GM19467 (cell line): ENCODE results near the gene USP17L30.
"Not testable (repeated sequence)": the region's sequence is repeated elsewhere in the genome, so short reads cannot be mapped to it uniquely, and the experiment has no call there.

Experiments
- ATAC-seq: cut with Tn5 transposase; IDR thresholded peaks from one replicate; pipeline ENCODE4 v1.9.1; 2021; ENCODE audit warnings: mild to moderate bottlenecking, moderate library complexity; ENCODE audit not compliant: unreplicated experiment

USP17L30 gene, protein sequence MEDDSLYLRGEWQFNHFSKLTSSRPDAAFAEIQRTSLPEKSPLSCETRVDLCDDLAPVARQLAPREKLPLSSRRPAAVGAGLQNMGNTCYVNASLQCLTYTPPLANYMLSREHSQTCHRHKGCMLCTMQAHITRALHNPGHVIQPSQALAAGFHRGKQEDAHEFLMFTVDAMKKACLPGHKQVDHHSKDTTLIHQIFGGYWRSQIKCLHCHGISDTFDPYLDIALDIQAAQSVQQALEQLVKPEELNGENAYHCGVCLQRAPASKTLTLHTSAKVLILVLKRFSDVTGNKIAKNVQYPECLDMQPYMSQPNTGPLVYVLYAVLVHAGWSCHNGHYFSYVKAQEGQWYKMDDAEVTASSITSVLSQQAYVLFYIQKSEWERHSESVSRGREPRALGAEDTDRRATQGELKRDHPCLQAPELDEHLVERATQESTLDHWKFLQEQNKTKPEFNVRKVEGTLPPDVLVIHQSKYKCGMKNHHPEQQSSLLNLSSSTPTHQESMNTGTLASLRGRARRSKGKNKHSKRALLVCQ

DNA sequence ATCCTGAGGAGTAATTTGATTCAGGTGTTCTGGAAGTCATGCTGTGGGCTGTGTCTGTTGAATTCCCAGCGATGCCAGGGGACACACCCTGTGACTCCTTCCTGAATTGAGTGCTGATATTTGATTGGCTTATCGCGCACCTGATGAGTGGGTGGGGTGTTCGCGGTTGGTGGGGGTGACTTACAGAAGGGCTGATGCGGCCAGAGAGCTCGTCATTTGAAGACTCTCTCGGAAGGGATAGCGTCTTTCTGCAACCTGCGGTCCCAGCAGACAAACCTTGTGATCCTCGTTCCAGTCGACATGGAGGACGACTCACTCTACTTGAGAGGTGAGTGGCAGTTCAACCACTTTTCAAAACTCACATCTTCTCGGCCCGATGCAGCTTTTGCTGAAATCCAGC lies at the start of gene USP17L30:
TSS of gene USP17L30 (plus strand) at position 301 of the 400 bp plus-strand sequence. CDS start at position 301, 0 bp downstream.
- ATAC-seq = not testable (repeated sequence)

DNA sequence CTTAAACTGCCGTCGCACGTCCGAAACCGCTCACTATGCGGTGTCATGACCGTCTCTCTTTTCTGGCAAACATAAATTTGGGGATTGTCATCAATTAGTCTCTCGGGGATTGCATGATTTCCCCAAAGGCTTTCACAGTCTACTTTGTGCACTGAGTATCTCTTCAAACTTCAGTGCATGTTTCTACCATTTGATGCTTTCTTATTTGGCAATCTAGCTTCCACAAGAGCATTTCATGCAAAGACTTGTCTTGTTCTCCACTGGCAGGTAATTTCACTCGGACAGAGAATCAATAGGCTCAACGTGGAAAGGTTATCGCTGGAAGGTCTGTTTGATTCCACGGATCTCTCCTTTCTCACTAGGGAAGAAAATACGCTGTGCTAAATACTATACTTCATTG lies 38.7 kb upstream of the USP17L30 start:
- not testable (repeated sequence) for ATAC-seq

DNA sequence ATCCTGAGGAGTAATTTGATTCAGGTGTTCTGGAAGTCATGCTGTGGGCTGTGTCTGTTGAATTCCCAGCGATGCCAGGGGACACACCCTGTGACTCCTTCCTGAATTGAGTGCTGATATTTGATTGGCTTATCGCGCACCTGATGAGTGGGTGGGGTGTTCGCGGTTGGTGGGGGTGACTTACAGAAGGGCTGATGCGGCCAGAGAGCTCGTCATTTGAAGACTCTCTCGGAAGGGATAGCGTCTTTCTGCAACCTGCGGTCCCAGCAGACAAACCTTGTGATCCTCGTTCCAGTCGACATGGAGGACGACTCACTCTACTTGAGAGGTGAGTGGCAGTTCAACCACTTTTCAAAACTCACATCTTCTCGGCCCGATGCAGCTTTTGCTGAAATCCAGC lies 38.1 kb upstream of the USP17L30 start, which contains the start of gene USP17L24:
TSS of gene USP17L24 (plus strand) at position 301 of the 400 bp plus-strand sequence. CDS start at position 301, 0 bp downstream.
- ATAC-seq = not testable (repeated sequence)

DNA sequence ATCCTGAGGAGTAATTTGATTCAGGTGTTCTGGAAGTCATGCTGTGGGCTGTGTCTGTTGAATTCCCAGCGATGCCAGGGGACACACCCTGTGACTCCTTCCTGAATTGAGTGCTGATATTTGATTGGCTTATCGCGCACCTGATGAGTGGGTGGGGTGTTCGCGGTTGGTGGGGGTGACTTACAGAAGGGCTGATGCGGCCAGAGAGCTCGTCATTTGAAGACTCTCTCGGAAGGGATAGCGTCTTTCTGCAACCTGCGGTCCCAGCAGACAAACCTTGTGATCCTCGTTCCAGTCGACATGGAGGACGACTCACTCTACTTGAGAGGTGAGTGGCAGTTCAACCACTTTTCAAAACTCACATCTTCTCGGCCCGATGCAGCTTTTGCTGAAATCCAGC lies 33.3 kb upstream of the USP17L30 start, which contains the start of gene USP17L25:
TSS of gene USP17L25 (plus strand) at position 301 of the 400 bp plus-strand sequence. CDS start at position 301, 0 bp downstream.
- ATAC-seq = not testable (repeated sequence)

DNA sequence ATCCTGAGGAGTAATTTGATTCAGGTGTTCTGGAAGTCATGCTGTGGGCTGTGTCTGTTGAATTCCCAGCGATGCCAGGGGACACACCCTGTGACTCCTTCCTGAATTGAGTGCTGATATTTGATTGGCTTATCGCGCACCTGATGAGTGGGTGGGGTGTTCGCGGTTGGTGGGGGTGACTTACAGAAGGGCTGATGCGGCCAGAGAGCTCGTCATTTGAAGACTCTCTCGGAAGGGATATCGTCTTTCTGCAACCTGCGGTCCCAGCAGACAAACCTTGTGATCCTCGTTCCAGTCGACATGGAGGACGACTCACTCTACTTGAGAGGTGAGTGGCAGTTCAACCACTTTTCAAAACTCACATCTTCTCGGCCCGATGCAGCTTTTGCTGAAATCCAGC lies 28.6 kb upstream of the USP17L30 start, which contains the start of gene USP17L26:
TSS of gene USP17L26 (plus strand) at position 301 of the 400 bp plus-strand sequence. CDS start at position 301, 0 bp downstream.
- not testable (repeated sequence) for ATAC-seq

DNA sequence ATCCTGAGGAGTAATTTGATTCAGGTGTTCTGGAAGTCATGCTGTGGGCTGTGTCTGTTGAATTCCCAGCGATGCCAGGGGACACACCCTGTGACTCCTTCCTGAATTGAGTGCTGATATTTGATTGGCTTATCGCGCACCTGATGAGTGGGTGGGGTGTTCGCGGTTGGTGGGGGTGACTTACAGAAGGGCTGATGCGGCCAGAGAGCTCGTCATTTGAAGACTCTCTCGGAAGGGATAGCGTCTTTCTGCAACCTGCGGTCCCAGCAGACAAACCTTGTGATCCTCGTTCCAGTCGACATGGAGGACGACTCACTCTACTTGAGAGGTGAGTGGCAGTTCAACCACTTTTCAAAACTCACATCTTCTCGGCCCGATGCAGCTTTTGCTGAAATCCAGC lies 23.8 kb upstream of the USP17L30 start, which contains the start of gene USP17L5:
TSS of gene USP17L5 (plus strand) at position 301 of the 400 bp plus-strand sequence. CDS start at position 301, 0 bp downstream.
- not testable (repeated sequence) for ATAC-seq

DNA sequence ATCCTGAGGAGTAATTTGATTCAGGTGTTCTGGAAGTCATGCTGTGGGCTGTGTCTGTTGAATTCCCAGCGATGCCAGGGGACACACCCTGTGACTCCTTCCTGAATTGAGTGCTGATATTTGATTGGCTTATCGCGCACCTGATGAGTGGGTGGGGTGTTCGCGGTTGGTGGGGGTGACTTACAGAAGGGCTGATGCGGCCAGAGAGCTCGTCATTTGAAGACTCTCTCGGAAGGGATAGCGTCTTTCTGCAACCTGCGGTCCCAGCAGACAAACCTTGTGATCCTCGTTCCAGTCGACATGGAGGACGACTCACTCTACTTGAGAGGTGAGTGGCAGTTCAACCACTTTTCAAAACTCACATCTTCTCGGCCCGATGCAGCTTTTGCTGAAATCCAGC lies 19.1 kb upstream of the USP17L30 start, which contains the start of gene USP17L27:
TSS of gene USP17L27 (plus strand) at position 301 of the 400 bp plus-strand sequence. CDS start at position 301, 0 bp downstream.
- ATAC-seq = not testable (repeated sequence)

DNA sequence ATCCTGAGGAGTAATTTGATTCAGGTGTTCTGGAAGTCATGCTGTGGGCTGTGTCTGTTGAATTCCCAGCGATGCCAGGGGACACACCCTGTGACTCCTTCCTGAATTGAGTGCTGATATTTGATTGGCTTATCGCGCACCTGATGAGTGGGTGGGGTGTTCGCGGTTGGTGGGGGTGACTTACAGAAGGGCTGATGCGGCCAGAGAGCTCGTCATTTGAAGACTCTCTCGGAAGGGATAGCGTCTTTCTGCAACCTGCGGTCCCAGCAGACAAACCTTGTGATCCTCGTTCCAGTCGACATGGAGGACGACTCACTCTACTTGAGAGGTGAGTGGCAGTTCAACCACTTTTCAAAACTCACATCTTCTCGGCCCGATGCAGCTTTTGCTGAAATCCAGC lies 14.3 kb upstream of the USP17L30 start, which contains the start of gene USP17L28:
TSS of gene USP17L28 (plus strand) at position 301 of the 400 bp plus-strand sequence. CDS start at position 301, 0 bp downstream.
- not testable (repeated sequence) for ATAC-seq

DNA sequence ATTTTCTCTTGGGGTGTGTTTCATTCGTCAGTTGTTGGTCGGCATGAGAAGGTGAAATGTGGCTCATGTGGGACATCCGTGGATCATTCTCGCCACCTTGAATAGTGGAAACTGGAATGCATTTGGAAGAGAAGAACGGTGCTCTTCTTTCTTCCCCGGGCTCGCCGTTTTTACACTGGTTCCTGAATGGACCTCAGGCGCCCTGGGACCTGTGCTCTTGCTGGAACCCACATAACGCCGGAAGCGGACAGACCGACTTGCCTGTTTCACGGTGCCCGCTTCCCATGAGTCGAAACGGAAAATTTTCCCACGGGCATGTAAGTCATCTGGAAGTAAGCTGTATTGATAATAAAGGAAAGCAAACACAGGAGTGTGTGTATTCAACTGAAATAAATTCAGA lies 12.1 kb upstream of the USP17L30 start:
- not testable (repeated sequence) for ATAC-seq

DNA sequence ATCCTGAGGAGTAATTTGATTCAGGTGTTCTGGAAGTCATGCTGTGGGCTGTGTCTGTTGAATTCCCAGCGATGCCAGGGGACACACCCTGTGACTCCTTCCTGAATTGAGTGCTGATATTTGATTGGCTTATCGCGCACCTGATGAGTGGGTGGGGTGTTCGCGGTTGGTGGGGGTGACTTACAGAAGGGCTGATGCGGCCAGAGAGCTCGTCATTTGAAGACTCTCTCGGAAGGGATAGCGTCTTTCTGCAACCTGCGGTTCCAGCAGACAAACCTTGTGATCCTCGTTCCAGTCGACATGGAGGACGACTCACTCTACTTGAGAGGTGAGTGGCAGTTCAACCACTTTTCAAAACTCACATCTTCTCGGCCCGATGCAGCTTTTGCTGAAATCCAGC lies 9.6 kb upstream of the USP17L30 start, which contains the start of gene USP17L29:
TSS of gene USP17L29 (plus strand) at position 301 of the 400 bp plus-strand sequence. CDS start at position 301, 0 bp downstream.
- ATAC-seq = not testable (repeated sequence)

DNA sequence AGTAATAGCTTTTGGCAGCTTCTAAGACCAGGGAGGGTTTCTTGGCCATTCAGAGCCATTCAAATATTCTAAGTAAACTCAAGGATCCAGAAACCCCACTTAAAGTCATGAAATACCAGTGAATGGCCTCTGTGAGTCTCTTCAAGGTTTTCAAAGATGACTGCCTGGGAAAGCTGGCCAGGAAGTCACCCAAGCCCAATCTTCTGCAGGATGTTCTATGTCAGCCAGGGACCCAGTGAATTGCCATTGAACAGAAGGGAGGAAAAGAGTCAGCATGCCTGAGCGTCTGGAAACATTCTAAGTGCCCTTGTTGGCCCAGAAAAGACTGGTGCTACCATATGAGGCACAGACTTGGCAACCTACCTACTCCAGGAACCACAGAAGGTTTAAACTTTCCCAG lies 17.0 kb downstream of the USP17L30 start:
- not testable (repeated sequence) for ATAC-seq

DNA sequence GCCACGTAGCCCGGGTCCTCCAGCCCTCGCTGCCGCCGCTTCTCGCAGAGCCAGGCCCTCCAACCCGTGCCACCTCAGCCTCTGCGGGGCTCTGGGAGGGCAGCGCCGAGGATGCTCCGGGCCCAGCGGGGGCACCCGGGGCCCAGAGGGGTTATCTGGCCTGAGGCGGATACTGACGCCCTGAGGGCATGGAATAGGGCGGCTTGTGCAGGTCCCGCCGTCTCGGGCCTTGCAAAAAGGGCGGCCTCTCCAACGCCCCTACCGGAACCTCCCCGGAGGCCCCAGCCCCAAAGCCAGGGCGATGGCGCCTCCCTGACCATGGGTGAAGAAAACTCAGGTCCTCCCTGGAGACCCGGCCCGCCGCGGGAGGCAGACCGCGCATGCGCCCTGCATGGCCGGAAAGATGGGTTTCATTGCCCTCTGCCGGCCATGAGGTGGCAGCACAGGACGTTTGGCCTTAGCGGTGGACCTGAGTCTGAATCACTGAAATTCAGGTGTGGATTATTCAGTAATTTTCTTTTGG lies 18.1 kb downstream of the USP17L30 start:
- ATAC-seq = not testable (repeated sequence)

DNA sequence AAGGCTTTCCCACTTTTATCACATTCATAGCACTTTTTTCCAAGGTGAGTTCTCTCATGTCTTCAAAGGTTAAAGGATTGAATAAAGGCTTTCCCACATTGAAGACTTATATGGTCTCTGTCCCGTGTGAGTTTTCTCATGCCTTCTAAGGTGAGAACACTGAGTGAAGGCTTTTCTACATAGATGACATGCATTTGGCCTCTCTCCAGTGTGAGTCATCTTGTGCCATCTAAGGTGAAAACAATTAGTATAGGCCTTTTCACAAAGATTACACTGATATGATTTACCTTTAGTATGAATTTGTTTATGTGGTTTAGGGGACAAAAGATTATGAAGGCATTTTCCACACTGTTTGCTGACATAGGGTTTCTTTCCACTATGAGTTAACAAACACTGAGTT lies 21.2 kb downstream of the USP17L30 start:
- ATAC-seq = no peak

DNA sequence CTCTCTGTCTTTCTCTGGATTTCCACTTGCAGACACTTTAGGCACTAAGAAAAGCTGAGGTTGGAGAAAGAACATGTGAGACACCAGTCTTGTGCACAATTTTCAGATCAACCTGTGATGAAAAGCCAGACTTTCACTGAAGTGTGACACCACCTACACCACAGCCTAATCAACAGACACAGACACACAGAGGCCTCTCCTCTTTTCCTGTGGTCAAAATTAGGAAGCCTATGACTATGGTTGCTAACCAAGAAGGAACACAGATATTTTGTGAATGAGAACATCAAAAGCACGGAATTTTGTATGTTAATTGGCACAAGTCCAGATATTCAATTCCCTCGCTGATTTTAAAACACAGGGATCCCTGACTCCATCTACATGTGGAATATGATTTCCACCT lies 26.1 kb downstream of the USP17L30 start:
- not testable (repeated sequence) for ATAC-seq

DNA sequence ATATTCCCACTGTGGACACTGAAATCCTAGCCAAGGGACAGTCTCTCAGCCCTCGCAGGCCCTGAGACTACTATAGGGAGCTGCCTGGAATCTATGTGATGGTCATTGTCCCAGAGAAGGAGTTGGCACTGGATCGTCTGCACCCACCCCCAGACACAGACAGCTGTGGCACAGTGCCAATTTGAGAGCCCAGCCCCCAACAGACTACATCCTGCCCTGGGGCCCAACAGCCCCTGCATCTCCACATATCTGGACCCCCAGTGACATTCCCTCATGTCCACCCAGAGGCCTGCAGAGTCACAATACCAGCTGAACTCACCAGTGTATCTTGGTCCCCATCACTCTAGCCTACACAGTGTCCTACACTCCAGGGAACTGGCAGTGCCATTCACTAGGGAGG lies 42.8 kb downstream of the USP17L30 start:
- ATAC-seq = not testable (repeated sequence)

DNA sequence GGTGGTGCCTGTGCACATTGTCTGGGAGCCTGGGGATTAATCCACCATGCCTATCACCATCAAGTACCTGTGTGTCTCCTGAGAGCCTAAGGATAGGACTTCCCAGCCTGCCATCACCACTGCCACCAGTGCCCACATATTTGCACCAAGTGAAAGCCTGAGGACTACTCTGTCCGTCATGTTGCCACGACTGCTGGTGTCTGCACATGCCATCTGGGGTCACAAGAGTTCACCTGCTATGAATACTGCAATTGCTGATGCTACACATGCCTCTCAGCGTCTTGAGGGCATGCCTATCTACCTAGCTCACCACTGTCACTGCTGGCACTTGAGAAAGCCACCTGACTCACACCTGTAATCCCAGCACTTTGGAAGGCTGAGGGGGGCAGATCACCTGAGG lies 43.6 kb downstream of the USP17L30 start:
- ATAC-seq = not testable (repeated sequence)

DNA sequence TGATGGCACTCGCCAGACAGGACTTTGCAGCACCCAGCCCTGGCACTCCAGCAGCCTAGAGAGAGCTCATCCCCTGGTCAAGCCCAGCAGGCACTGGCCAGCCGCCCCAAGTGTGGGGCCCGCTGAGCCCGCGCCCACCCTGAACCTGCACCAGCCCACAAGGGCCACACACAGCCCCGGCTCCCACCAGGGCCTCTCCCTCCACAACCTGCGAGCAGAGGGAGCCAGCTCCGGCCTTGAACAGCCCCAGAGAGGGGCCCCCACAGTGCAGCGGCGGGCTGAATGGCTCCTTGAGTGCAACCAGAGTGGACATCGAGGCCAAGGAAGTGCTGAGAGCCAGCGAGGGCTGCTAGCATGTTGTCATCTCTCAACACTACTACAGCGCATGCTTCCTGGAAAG lies 46.9 kb downstream of the USP17L30 start:
- ATAC-seq = no peak
